GM12891 (cell line): Measurements from ENCODE around the gene KIF25.

Experiments
- DNase-seq: peaks from one replicate; pipeline ENCODE4 v3.0.0; 2011; ENCODE audit warnings: low spot score; ENCODE audit not compliant: insufficient read length
- FAIRE-seq: peaks from 2 replicates; lab custom pipeline; 2011; peaks lifted over from hg19 to GRCh38; lab: Jason Lieb, UNC
- PAX5 ChIP-seq: IDR thresholded peaks from 2 replicates; pipeline ENCODE4 v1.6.1; 2011; ENCODE audit warnings: low read length, moderate library complexity, mild to moderate bottlenecking; ENCODE audit not compliant: insufficient read depth, severe bottlenecking
- POLR2A ChIP-seq: IDR thresholded peaks from 2 replicates; pipeline ENCODE4 v1.6.1; 2011; ENCODE audit warnings: low read depth, low read length, control low read depth
- POLR2AphosphoS5 ChIP-seq: IDR thresholded peaks from 2 replicates; pipeline ENCODE4 v1.6.1; 2011; ENCODE audit warnings: low read depth, low read length, control low read depth
- POU2F2 ChIP-seq: IDR thresholded peaks from 2 replicates; pipeline ENCODE4 v1.6.1; 2011; ENCODE audit warnings: low read depth, mild to moderate bottlenecking, control low read depth, low read length, moderate library complexity
- SPI1 ChIP-seq: IDR thresholded peaks from 2 replicates; pipeline ENCODE4 v1.6.1; 2011; ENCODE audit warnings: low read depth, low read length, control low read depth
- TAF1 ChIP-seq: IDR thresholded peaks from 2 replicates; pipeline ENCODE4 v1.6.1; 2011; ENCODE audit warnings: low read depth, low read length, control low read depth

Gene KIF25

GRCh38 chr6:168025831-168026710 lies 28.6 kb downstream of the KIF25 start:
- DNase-seq (no peak), FAIRE-seq (no peak)
- no peak for TF ChIP-seq POU2F2
- TF ChIP-seq SPI1: 0 out of 2 replicates have a peak, but pooled peaks have one; percentile 2

- DNase-seq: no peak
- no peak for FAIRE-seq
- no peak for TF ChIP-seq TAF1
- TF ChIP-seq POU2F2: no peak
- no peak for TF ChIP-seq PAX5
- no peak for TF ChIP-seq POLR2A
- TF ChIP-seq SPI1: no peak
- no peak for TF ChIP-seq POLR2AphosphoS5
These were observed 29.5 kb downstream of the KIF25 start for GRCh38 chr6:168026925-168027324.

- TF ChIP-seq POLR2A (no peak), TAF1 (no peak), POU2F2 (no peak), PAX5 (no peak), SPI1 (no peak), POLR2AphosphoS5 (no peak)
- FAIRE-seq (no peak), DNase-seq (no peak)
These were observed 30.1 kb downstream of the KIF25 start for GRCh38 chr6:168027521-168027920.

- DNase-seq (no peak), FAIRE-seq (no peak)
- TF ChIP-seq POLR2AphosphoS5: no peak
- no peak for TF ChIP-seq POLR2A
- TF ChIP-seq SPI1: no peak
- TF ChIP-seq POU2F2: no peak
- no peak for TF ChIP-seq PAX5
- TF ChIP-seq TAF1: no peak
These were observed 30.7 kb downstream of the KIF25 start for GRCh38 chr6:168028181-168028580.

- no peak for TF ChIP-seq PAX5
- no peak for TF ChIP-seq POLR2AphosphoS5
- no peak for TF ChIP-seq TAF1
- no peak for TF ChIP-seq SPI1
- FAIRE-seq: no peak
- DNase-seq: no peak
These were observed 32.2 kb downstream of the KIF25 start for GRCh38 chr6:168029459-168030217.

- TF ChIP-seq POU2F2: no peak
- TF ChIP-seq SPI1: no peak
- no peak for TF ChIP-seq PAX5
- TF ChIP-seq POLR2A: no peak
- no peak for TF ChIP-seq POLR2AphosphoS5
- TF ChIP-seq TAF1: no peak
- no peak for DNase-seq
- no peak for FAIRE-seq
These were observed 32.8 kb downstream of the KIF25 start for GRCh38 chr6:168030218-168030746.

GRCh38 chr6:168030908-168031307 lies 33.4 kb downstream of the KIF25 start:
- FAIRE-seq: no peak
- DNase-seq: no peak
- TF ChIP-seq POLR2AphosphoS5: no peak
- no peak for TF ChIP-seq PAX5
- TF ChIP-seq POLR2A: no peak
- TF ChIP-seq SPI1: no peak
- TF ChIP-seq TAF1: no peak
- no peak for TF ChIP-seq POU2F2

- TF ChIP-seq PAX5 (no peak), POU2F2 (no peak), POLR2A (no peak), SPI1 (no peak), POLR2AphosphoS5 (no peak), TAF1 (no peak)
- FAIRE-seq (no peak), DNase-seq (no peak)
These were observed 34.0 kb downstream of the KIF25 start for GRCh38 chr6:168031411-168031971.

GRCh38 chr6:168032005-168032760 lies 34.7 kb downstream of the KIF25 start:
- no peak for FAIRE-seq
- TF ChIP-seq POU2F2 (no peak), POLR2AphosphoS5 (no peak), TAF1 (no peak), SPI1 (no peak), POLR2A (no peak), PAX5 (no peak)
- DNase-seq: no peak
